Ishikawa (cell line): ENCODE results near the gene ELF1.

Source experiments
- CEBPB ChIP-seq: IDR thresholded peaks from 2 replicates; pipeline ENCODE4 v1.6.1; 2012
- CREB1 ChIP-seq: IDR thresholded peaks from 2 replicates; pipeline ENCODE4 v1.6.1; 2012; ENCODE audit warnings: low read depth
- EGR1 ChIP-seq: IDR thresholded peaks from 2 replicates; pipeline ENCODE4 v1.6.1; 2012
- EP300 ChIP-seq: IDR thresholded peaks from 2 replicates; pipeline ENCODE4 v1.6.1; 2012; ENCODE audit warnings: borderline replicate concordance
- FOXM1 ChIP-seq: IDR thresholded peaks from 2 replicates; pipeline ENCODE4 v1.6.1; 2012; ENCODE audit warnings: low read depth, borderline replicate concordance
- MAX ChIP-seq: IDR thresholded peaks from 2 replicates; pipeline ENCODE4 v1.6.1; 2012
- NFIC ChIP-seq: IDR thresholded peaks from 2 replicates; pipeline ENCODE4 v1.6.1; 2012
- RAD21 ChIP-seq: IDR thresholded peaks from 2 replicates; pipeline ENCODE4 v1.6.1; 2012; ENCODE audit warnings: low read depth
- REST ChIP-seq: IDR thresholded peaks from 2 replicates; pipeline ENCODE4 v1.6.1; 2012; ENCODE audit warnings: low read depth, mild to moderate bottlenecking
- TAF1 ChIP-seq: IDR thresholded peaks from 2 replicates; pipeline ENCODE4 v1.6.1; 2012; ENCODE audit warnings: low read depth, mild to moderate bottlenecking
- TCF12 ChIP-seq: IDR thresholded peaks from 2 replicates; pipeline ENCODE4 v1.6.1; 2012; ENCODE audit warnings: low read depth
- TEAD4 ChIP-seq: IDR thresholded peaks from 2 replicates; pipeline ENCODE4 v1.6.1; 2012
- USF1 ChIP-seq: IDR thresholded peaks from 2 replicates; pipeline ENCODE4 v1.6.1; 2012
- YY1 ChIP-seq: IDR thresholded peaks from 2 replicates; pipeline ENCODE4 v1.6.1; 2012; ENCODE audit warnings: low read depth
- ZBTB7A ChIP-seq: IDR thresholded peaks from 2 replicates; pipeline ENCODE4 v1.6.1; 2012; ENCODE audit warnings: low read depth

The ELF1 gene

GRCh38 chr13:40920826-40921225, 98.3 kb downstream of the ELF1 start:
- no peak for TF ChIP-seq EP300
- TF ChIP-seq FOXM1, result no peak
- TF ChIP-seq MAX, result no peak
- no peak for TF ChIP-seq CREB1
- TF ChIP-seq NFIC, result no peak
- TF ChIP-seq EGR1, result no peak
- no peak for TF ChIP-seq TCF12

GRCh38 chr13:40916207-40916998, 102.7 kb downstream of the ELF1 start:
- no peak for TF ChIP-seq USF1
- TF ChIP-seq RAD21, result no peak
- no peak for TF ChIP-seq TEAD4
- no peak for TF ChIP-seq FOXM1
- no peak for TF ChIP-seq TAF1
- no peak for TF ChIP-seq CEBPB
- TF ChIP-seq MAX, result no peak
- TF ChIP-seq NFIC, result no peak

- TF ChIP-seq RAD21 (no peak), MAX (no peak), CREB1 (no peak), USF1 (no peak), CEBPB (no peak), TCF12 (no peak)
Measured at GRCh38 chr13:40911341-40911740, 107.8 kb downstream of the ELF1 start.

GRCh38 chr13:40910324-40911050, 108.6 kb downstream of the ELF1 start:
- TF ChIP-seq YY1, result no peak
- no peak for TF ChIP-seq USF1
- no peak for TF ChIP-seq REST
- TF ChIP-seq MAX, result no peak
- TF ChIP-seq CEBPB, result no peak
- TF ChIP-seq CREB1, result no peak
- TF ChIP-seq ZBTB7A, result no peak
- no peak for TF ChIP-seq EGR1
- TF ChIP-seq TEAD4, result no peak
- no peak for TF ChIP-seq RAD21
- no peak for TF ChIP-seq FOXM1
- TF ChIP-seq TAF1, result no peak

DNA sequence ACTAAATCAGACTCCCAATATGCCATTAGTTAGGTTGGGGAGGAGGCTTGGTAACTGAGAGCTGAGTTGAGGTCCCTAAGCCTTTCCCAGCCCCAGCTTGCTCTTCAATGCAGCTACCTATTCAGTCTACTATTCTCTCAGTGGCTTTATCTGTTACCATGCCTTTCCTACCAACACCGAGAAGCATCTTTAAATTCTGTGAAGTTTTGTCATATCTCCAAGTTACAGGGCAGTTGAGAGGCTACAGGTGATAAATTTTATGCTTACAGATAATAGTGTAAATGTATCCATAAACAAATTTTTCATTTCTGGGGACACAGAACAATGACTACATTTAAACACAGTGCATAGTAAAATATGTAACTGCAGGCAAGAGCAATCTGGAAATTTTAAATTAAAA, 110.6 kb downstream of the ELF1 start:
- no peak for TF ChIP-seq CREB1
- TF ChIP-seq REST, result no peak
- TF ChIP-seq MAX, result no peak
- no peak for TF ChIP-seq EGR1
- TF ChIP-seq YY1, result no peak
- no peak for TF ChIP-seq RAD21
- no peak for TF ChIP-seq EP300
- no peak for TF ChIP-seq USF1
- no peak for TF ChIP-seq CEBPB
- no peak for TF ChIP-seq FOXM1
- no peak for TF ChIP-seq NFIC
- TF ChIP-seq TEAD4, result no peak
